Midbrain (tissue), 1 donor: Measurements from ENCODE around the gene MSL3.
A peak's percentile ranks its signal among the peaks of the same experiment; 100 is the strongest.

Experiments used
- DNase-seq: peaks from one replicate; lab custom pipeline; 2025; lab: John Stamatoyannopoulos, UW

Gene MSL3, protein sequence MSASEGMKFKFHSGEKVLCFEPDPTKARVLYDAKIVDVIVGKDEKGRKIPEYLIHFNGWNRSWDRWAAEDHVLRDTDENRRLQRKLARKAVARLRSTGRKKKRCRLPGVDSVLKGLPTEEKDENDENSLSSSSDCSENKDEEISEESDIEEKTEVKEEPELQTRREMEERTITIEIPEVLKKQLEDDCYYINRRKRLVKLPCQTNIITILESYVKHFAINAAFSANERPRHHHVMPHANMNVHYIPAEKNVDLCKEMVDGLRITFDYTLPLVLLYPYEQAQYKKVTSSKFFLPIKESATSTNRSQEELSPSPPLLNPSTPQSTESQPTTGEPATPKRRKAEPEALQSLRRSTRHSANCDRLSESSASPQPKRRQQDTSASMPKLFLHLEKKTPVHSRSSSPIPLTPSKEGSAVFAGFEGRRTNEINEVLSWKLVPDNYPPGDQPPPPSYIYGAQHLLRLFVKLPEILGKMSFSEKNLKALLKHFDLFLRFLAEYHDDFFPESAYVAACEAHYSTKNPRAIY

DNA sequence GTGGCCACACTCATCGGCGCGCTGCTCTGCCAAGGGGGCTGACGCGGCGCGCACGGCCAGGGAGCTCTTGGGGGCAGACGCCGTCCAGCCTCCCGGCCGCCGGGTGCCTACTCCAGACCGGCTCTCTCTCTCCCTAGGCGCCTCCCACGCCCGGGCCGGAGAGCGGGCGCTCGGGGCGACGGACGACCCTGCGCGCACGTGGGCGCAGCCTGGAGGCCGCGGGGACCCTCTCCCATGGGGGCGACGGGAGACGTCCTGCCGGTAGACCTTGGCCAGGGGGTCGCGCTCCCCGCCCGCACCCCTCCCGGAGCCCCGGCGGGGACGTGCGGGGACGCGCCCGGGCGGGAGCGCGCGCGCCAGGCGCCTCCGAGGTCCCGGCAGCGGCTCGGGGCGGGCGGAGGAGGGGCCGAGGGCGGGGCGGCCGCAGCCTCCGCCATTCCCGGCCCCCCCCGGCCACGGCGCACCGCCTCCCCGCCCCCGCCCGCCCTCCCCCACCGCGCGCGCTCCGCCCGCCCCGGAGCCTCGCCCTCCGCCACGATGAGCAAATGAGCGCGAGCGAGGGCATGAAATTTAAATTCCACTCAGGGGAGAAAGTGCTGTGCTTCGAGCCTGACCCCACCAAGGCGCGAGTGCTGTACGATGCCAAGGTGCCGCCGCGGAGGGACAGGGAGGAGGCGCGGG is at the start of gene MSL3:
TSS of gene MSL3 (plus strand) at position 519 of the 681 bp plus-strand sequence. CDS start at position 546, 27 bp downstream.
- DNase-seq = peak; percentile 37

DNA sequence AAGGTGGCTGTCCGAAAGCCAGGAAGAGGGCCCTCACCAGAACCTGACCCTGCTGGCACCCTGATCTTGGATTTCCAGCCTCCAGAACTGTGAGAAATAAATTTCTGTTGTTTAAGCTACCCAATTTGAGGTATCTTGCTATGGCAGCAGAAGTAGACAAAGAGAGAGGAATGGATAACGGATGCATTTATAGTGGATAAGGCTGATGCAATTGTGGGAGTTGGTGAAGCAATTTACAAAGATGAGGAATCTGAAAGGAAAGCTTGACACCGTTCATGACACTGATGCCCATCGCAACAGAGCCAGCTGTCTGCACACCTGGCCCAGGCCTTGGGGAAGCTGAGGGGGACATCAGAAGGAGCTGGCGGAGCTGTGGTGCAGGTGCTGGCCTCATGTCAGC is 35.7 kb upstream of the MSL3 start:
- DNase-seq = no peak

DNA sequence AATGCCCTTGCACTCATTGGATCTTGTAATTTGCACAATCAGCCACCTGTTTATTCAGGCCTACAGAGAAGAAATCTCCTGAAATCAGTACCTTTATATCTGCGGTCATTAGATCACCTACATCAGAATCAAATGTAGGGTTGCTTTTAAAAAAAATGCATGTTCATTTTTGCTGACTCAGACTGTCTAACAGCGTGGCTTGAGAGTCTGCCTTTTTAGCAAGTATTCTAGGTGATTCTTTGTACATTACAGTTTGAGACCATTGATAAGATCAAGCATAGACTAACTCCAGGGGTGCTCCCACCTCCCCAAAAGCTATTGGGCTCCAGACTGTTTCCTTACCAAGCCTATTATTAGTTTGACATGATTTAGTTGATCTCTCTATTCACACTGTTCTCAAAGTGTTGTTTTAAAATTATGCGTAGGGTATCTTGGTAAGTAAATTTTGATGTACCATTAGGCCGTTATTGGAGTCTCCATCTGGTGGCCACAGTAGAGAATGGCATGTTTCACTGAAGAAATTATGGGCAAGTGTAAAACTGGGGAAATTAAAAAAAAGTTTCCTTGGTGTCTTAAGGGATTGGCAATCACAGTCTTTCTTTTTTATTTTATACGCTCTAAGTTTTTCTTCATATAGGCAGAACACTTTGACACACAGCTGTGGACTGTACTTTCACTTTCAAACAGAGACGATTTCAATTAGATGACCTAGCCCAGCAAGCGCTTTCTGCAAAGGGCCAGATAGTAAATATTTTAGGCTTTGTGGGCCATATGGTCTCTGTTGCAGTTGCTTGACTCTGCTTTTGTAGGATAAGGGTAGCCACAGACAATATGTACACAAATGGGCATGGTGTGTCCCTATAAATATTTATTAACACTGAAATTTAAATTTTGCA is 33.7 kb upstream of the MSL3 start:
- peak; percentile 1 for DNase-seq

DNA sequence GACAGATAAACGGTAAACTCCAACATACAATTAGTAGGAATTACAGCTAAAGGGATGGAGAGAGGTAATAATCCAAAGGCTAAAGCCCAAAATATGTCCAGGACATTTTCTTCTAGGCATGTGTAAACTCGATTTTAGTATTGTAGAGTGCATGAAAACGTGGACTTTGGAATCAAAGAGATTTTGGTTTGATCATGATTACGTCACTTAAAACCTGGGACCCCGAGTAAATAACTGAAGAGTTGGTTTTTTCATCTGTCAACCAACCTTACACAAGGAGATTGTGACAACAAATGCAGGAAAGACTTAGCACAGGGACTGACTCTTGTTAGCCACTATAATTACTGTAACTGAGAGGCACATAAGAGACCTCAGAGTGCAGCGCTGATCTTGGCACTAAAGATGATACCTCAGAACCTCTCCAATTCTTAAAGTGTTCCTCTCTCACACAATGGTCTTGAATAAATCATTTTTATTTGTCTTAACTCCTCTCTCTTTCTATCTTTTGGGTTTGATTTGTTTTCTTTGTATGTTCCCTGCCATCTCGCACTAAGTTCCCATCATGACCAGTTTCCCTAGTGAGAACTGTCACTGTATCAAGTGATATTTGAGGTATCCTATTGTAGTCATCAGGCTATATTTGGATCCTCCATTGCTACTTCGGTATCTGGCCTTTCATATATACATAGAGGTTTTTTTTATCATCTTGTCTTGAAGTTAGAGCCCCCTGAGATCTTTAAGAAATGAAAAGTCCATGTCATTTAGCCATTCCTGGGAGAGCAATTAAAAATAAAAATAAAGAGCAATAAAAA is 32.2 kb upstream of the MSL3 start:
- no peak for DNase-seq

DNA sequence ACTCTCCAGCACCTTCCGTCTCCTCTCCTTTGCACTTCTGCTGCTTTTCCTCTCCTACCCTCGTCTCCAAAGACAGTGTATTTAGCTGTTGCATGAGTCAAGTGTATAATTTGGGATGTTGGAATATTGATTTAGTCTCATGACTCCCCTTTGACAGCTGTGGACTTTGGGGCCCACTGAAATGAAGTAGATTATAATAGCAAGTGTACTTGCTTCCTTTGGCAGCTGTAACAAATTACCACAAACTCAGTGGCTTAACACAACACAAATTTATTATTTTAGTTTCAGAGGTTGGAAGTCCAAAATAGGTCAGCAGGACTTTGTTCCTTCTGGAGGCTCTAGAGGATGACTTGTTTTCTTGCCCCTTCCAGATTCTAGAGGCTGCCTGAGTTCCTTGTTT is 29.5 kb upstream of the MSL3 start:
- no peak for DNase-seq

DNA sequence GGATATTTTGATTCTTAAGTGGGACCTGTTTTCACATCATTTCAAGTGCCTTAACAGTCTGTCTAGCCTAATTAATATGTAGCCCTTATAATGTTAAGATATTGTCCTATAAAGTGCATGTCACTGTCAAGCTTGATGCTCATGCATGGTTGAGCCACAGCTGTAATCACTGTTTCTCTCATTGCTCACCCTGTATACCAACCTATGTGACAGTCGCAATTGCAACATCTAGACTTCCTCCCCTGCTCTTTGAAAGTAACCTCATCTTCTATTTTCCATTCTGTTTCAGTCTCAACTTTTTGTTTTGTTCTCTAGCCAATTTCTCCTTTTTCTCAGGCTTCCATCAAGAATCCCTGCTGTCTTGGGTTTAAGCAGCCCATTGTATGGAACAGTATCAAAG is 24.4 kb upstream of the MSL3 start:
- DNase-seq = no peak

DNA sequence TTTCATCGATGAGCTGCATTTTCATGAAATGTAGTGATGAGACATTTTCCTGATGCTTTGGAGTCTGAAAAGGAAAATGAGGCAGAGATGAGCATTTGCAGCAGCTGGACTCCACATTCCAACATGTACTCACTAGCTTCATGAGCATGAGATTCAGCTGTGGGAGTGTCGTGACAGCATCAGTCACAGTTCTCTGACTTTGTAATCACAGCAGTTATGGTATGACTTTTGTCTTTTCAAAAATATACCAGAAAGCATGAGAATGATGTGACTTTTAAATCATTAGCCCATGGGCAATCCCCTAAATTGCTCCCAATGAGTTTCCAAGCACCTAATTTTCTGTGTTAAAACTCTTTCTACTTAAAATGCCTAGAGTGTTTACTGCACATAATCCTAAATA is 18.3 kb upstream of the MSL3 start:
- DNase-seq = no peak

DNA sequence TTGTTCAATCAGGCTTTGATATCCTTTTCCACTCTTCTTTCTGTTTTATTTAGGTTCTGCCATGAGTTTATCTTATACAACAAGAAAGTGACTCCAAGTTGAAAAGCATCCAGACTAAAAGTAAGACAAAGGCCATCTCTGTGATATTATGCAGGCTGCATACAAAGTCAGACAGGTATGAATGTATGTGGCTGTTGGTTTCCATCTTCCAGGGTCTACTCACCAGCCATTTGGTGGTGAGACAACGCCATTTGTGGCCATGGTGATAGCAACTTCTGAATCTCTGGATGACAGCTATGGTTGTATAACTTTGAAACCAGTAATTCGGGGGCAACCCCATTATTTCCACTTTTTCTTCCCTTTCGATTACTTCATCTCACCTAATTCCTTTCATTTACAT is 17.2 kb upstream of the MSL3 start:
- DNase-seq = no peak

DNA sequence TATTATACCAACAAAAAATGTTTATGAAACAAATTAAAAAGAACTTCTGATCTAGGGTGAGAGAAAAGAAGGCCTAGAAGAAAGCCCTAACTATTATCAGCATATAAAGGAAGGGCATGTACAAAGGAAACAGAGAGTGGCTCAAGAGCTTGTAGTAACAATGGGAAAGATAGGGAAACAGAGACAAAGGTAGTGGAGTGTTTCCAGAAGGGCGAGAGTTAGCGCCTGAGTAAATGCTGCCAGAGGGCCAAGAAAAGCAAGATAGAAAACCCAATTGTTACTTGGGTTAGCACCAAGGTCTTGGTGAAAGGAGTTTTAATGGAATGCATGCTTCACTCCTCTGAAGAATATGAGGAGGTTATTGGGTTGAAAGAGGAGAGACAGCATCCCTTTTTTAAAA is 16.5 kb upstream of the MSL3 start:
- DNase-seq = no peak

DNA sequence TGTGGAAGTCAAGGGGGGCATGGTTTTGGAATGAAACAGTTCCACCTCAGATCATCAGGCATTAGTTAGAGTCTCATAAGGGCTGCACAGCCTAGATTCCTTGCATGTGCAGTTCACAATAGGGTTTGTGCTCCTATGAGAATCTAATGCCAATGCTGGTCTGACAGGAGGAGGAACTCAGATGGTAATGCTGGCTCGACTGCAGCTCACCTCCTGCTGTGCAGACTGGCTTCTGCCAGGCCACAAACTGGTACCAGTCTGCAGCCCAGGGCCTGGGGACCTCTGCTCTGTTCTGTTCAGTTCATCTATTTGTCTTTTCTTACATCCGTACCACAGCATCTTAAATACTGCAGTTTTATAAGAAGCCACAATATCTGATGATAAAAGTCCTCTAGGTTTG is 12.2 kb upstream of the MSL3 start:
- no peak for DNase-seq

DNA sequence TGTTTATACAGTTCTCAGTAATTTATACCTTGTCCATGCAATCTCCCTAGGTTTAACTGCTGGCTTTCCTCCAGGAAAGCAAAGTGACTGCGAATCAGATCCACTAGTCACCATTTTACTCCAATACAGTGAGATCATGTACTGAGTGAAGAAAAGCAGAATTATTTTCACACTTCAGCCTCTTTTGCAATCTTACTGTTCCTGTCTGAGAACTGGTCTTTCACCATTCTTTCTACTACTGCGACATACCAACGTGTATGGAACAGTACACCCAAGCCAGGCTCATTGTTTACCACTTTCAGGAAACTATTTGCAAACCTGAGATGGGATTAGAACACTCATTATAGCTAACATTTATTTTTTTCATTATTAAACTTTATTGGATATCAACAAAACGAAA is 8.0 kb upstream of the MSL3 start:
- DNase-seq = no peak

DNA sequence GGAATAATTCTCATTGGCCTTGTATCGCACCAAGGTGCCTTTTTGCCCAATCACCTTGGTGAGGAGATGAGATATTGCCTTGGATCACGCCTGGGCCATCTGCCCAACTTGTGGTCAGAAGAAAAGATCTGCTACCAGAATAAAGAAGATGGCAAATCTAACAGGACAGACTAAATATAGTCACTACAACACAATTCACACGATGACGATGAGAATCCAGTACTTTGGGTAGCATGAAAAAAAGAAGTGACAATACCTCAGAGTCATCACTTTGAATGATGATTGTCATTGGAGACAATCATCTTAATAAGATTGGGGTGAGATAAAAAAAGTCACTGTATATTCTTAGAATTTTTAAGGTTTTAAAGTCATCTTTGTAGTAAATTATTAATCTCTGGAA is 7.3 kb upstream of the MSL3 start:
- DNase-seq = no peak

DNA sequence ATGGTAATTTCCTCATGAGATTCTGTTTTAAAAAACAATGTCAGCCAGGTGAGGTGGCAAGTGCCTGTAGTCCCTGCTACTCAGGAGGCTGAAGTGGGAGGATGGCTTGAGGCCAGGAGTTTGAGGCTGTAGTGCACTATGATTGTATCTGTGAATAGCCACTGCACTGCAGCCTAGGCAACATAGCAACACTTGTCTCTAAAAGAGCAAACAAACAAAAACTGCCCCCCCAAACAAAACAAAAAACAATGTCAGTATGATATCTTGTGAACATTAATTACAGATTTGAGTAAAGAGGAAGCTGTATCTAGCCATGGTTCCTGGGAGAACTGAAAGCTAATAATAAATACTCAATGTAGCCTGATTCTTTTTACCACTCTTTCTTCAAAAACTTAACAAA is 6.8 kb upstream of the MSL3 start:
- DNase-seq = no peak

DNA sequence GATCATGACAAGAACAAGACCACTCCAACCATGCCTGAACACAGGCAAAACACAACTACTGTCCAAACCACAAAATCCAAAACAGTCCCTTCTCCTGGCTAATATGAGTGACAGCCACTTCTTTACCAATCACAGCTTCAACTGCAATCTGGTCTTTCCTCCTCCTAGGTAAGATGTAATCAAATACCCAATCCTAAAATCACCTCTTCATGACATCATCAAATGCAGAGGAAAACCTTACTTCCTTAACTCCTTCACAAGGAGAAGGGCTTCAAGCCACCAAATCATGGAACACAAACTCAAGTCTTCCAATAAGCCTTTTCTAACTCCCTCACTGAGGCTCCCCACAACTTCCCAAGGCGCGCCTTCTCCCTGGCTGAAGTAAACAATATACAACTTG is 4.4 kb upstream of the MSL3 start:
- DNase-seq = no peak

DNA sequence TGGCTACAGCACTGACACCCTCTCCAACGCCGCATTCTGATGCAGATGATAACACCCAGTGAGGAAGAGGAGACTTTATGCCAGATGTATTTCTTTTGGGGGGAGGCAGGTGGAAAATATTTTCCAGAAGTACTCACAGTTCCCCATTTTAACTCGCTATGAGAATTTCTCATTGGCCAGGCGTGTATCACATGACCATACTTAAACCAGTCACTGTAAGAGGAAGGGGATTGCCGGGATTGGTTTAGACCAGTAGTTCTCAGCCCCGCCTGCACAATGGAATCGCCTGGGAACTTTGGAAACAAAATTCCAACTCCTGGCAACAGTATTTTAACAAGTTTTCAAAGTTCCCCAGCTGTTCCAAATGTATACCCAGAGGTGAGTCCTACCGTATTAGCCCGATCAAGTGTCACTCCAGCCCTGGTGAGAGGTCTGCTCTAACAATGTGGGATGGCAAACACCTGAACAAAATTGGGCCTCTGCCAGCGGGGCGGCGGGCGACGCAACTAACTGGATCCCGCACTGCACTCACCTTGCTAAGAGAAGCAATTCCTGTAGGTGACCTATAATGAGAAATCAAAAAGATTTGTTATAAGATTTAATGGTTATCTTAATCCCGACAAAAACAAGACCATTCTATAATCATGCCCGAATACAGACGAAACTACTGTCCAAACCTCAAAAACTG is 2.9 kb upstream of the MSL3 start:
- no peak for DNase-seq

DNA sequence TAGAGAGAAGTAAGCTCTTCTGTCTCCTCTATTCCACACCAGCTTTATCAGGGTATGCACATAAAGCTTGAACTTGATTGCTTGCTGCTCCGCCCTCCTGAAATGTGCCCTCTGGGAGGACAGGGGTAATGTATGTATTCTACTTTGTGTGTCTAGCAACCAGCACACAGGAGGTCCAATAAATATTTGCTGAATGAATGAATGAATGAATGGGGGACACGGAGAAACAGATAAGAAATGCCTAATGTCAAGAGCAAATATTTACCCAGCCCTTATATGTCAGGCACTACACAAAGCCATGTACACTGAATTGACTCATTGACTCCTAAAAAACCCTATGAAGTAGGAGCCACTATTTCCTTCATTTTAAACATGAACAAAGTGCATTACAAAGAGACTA is 2.3 kb upstream of the MSL3 start:
- DNase-seq = no peak

DNA sequence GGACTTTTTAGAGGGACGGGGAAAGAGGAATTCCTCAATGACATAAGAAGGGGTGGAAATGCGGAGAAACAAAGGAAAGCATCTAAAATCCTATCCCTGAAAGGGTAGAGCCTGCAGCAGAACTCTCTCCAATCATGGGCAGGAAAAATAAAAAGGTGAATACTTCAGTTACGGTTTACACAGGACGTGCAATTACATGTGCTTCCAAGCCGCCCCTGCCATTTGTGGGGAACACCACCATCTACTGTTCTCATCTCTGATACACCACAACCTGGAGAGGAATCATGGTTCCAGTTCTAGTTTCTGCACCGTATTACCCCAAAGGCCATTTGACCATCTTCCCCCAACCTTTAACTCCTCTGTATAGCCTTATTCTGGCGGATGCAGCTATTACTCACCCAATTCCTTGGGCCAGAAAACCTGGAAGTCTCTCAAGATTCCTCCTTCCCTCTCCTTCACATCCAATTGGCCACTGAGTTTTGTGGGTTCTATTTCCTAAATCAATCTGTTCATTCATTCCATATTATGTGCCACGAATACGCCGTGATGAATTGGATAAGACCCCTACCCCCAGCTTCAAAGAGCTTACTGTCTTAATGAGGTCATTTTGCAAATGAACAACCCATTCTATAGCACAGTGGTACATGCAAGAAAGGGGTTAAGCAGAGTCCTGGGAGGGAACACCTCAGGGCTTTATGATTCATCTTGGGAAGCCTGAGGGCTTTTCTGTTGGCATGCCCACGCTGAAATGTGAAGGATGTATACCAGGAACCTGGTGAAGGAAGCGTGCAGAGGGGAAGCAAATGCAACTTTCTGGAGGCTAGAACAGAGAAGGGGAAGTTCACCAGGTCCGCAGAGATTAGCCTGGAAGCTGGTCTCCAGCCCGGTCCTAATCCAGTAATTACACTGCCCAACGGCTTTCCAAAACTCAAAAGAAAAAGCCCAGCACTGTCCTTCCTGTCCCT is 1.4 kb upstream of the MSL3 start:
- DNase-seq = no peak

DNA sequence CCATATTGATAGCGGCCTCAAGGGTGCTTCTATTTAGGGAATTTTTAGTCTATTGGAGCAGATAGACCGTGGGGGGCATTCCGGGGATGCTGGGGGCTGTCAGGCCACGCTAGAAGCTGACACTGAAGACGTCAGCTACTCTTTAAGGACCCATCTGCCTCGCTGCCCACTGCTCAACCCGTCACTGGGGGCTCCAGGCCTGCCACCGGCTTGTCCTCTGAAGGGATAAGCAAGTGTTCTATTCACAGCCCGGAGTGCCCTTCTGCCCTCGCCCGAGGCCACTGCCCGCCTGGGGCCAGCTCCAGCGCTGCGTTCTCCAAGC is 679 bp upstream of the MSL3 start:
- peak; percentile 16 for DNase-seq

DNA sequence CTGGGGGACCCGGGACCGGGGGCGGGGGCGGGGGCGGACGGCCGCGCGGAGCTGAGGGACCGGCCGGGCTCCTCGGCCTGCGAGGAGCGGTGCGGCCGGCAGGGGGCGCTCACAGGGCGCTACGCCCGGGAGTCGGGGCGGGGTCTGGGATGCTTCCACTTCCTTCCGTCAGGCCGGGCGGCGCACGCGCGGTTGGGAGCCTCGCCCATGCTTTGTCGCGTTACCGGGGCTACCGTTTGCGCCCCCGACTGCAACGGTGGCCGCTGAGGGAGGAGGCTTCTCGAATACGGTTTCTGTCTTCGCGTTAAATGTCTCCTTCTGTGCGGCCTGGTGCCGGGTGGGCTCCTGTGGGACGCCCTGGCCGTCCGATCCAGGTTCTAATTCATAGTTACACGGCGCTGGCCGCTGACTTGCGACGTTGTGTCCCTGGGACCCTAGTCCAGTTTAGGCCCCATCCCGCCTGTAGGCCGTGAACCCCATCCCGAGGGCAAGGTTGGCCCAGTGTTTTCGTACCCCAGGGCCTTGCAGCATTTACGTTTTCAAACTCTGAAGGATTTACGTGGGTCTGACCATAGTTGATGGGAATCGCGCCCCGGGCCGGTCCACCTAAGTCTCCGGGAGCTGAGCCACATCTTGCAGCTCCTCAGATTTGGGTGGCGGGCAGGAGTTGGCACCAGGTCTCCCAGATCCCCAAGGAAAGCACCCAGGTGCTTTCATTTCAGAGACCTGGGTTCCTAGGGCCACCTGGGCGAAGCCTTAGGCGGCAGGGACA is 549 bp downstream of the MSL3 start:
- DNase-seq = peak; percentile 81
